Activated CD4-positive, alpha-beta T cell treated with anti-CD3 and anti-CD28 coated beads, Interleukin-2, amount 10 ng/mL, durations not matched to agents 7 days and 5 days (primary cell): ENCODE data around the gene EIF4E. TPM values are rescaled to one million over a fixed set of nuclear protein-coding genes. Genes with fewer than 3 reads are reported as not detected.
"Not testable (repeated sequence)": the region's sequence is repeated elsewhere in the genome, so short reads cannot be mapped to it uniquely, and the experiment has no call there.

Experiments
- CTCF ChIA-PET: fragments of 350-600 bp; sonication (Branson Sonifier 250); formaldehyde crosslinking; loops from one replicate; lab custom pipeline; 2021; ENCODE audit warnings: antibody characterized with exemption; lab: Charles Lee
- POLR2A ChIA-PET: fragments of 350-600 bp; sonication (Branson Sonifier 250); formaldehyde crosslinking; loops from one replicate; lab custom pipeline; 2021; ENCODE audit warnings: antibody characterized with exemption; lab: Charles Lee
- DNase-seq: peaks from one replicate; pipeline ENCODE4 v3.0.0-alpha.2; 2020
- H3K27ac Mint-ChIP-seq: one replicate; pipeline ENCODE4 v1.8.0; 2021; ENCODE audit warnings: mild to moderate bottlenecking, moderate library complexity, mixed read lengths
- H3K27me3 Mint-ChIP-seq: one replicate; pipeline ENCODE4 v1.8.0; 2021; ENCODE audit warnings: mixed read lengths
- H3K36me3 Mint-ChIP-seq: one replicate; pipeline ENCODE4 v1.8.0; 2021; ENCODE audit warnings: low read depth, mixed read lengths
- H3K4me1 Mint-ChIP-seq: one replicate; pipeline ENCODE4 v1.8.0; 2021; ENCODE audit warnings: mixed read lengths
- H3K4me3 Mint-ChIP-seq: one replicate; pipeline ENCODE4 v1.8.0; 2021; ENCODE audit warnings: mild to moderate bottlenecking, moderate library complexity, mixed read lengths
- H3K9me3 Mint-ChIP-seq: one replicate; pipeline ENCODE4 v1.8.0; 2021; ENCODE audit warnings: mixed read lengths
- total RNA-seq, 2 experiments: library from RNA; stranded (reverse); gene quantifications; one replicate each; pipeline ENCODE4 v1.2.3, GENCODE V29; 2021

EIF4E gene
- total RNA-seq, 2 experiments from 2014 or later: 83.7 to 101 TPM

- H3K27ac Mint-ChIP-seq: no peak overlapping the region
- H3K4me3 Mint-ChIP-seq: no peak overlapping the region
- H3K27me3 Mint-ChIP-seq: peaks cover 7% of the 10 kb centered on the region
- no peaks in the 10 kb centered on the region for H3K9me3 Mint-ChIP-seq
- no peaks in the 10 kb centered on the region for H3K36me3 Mint-ChIP-seq
- DNase-seq: no peak
- ChIA-PET POLR2A (no interaction called here), CTCF (no interaction called here)
- no peaks in the 10 kb centered on the region for H3K4me1 Mint-ChIP-seq
Observed at GRCh38 chr4:98951710-98952109, 22.8 kb upstream of the EIF4E start.

DNA sequence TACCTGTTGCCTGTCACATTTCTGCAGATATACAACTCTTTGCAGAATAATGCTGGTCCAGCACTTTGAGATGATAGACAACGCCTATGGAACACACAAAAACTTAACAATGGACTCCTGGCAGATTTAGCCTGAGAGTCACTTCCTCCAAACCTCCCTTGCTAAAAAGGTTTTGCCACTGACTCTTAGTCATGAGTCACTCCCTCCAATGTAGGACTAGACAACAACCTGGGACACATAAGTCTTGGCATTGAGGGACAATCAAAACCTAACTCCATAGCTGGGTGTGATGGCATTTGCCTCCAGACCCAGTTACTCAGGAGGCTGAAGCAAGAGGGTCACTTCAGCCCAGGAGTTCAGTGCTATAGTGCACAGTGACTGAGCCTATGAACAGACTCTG lies 22.0 kb upstream of the EIF4E start:
- H3K27ac Mint-ChIP-seq: no peak overlapping the region
- H3K27me3 Mint-ChIP-seq: peaks cover 6% of the 10 kb centered on the region
- H3K4me1 Mint-ChIP-seq: no peaks in the 10 kb centered on the region
- no peaks in the 10 kb centered on the region for H3K9me3 Mint-ChIP-seq
- CTCF ChIA-PET: no interaction called here
- POLR2A ChIA-PET: no interaction called here
- H3K4me3 Mint-ChIP-seq: no peak overlapping the region
- H3K36me3 Mint-ChIP-seq: no peaks in the 10 kb centered on the region
- DNase-seq: no peak

- no peak overlapping the region for H3K4me3 Mint-ChIP-seq
- CTCF ChIA-PET: interaction anchor here (1.6 kb wide), 1 partner anchor 16 kb away, joined by 3 read pairs; no protein-coding TSS in a partner anchor
- H3K27me3 Mint-ChIP-seq: peaks cover 5% of the 10 kb centered on the region
- H3K27ac Mint-ChIP-seq: no peak overlapping the region
- H3K4me1 Mint-ChIP-seq: no peaks in the 10 kb centered on the region
- no peak for DNase-seq
- no peaks in the 10 kb centered on the region for H3K36me3 Mint-ChIP-seq
- no peaks in the 10 kb centered on the region for H3K9me3 Mint-ChIP-seq
- POLR2A ChIA-PET: no interaction called here
Observed at GRCh38 chr4:98946359-98946758, 17.4 kb upstream of the EIF4E start.

GRCh38 chr4:98945297-98945850 lies 16.4 kb upstream of the EIF4E start:
- Mint-ChIP-seq H3K9me3 (no peaks in the 10 kb centered on the region), H3K27me3 (peaks cover 5% of the 10 kb centered on the region), H3K4me1 (no peaks in the 10 kb centered on the region), H3K36me3 (no peaks in the 10 kb centered on the region), H3K27ac (no peak overlapping the region), H3K4me3 (no peak overlapping the region)
- ChIA-PET POLR2A (no interaction called here), CTCF (no interaction called here)
- no peak for DNase-seq

- DNase-seq: peak; percentile 6
- H3K4me1 Mint-ChIP-seq: peaks cover 14% of the 10 kb centered on the region
- H3K9me3 Mint-ChIP-seq: no peaks in the 10 kb centered on the region
- H3K27me3 Mint-ChIP-seq: no peaks in the 10 kb centered on the region
- no peak overlapping the region for H3K4me3 Mint-ChIP-seq
- no peaks in the 10 kb centered on the region for H3K36me3 Mint-ChIP-seq
- no peak overlapping the region for H3K27ac Mint-ChIP-seq
- POLR2A ChIA-PET: no interaction called here
- CTCF ChIA-PET: interaction anchor here (0.6 to 1.8 kb wide), 5 partner anchors 9 to 1550 kb away, joined by 3 to 5 read pairs (median 3); partner anchors contain the start of gene METAP1
Observed at GRCh38 chr4:98939892-98940298, 11.0 kb upstream of the EIF4E start.

DNA sequence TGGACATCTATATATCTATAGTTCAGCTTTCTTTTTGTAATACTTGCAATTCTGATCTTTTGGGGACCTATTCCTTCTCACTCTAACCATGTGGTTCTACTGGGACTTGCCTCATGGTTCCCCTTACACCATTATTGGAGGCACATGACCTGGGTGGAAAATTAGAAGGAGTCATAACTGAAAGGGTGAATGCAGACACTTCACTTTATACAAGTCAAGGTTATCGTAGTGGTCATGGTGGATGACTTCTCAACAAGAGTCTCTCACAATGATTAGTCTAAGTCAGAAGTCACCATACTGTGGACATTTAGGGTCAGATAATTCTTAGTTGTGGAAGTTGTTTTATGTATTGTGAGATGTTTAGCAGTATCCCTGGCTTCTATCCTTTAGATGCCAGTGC lies 10.5 kb upstream of the EIF4E start:
- Mint-ChIP-seq H3K36me3 (no peaks in the 10 kb centered on the region), H3K4me3 (no peak overlapping the region), H3K27me3 (no peaks in the 10 kb centered on the region), H3K27ac (no peak overlapping the region), H3K9me3 (no peaks in the 10 kb centered on the region), H3K4me1 (peaks cover 14% of the 10 kb centered on the region)
- no peak for DNase-seq
- POLR2A ChIA-PET: no interaction called here
- CTCF ChIA-PET: no interaction called here

GRCh38 chr4:98937986-98938720 lies 9.2 kb upstream of the EIF4E start:
- no peak overlapping the region for H3K4me3 Mint-ChIP-seq
- POLR2A ChIA-PET: no interaction called here

GRCh38 chr4:98935633-98936032 lies 6.7 kb upstream of the EIF4E start:
- Mint-ChIP-seq H3K4me1 (peaks cover 26% of the 10 kb centered on the region), H3K4me3 (no peak overlapping the region), H3K9me3 (no peaks in the 10 kb centered on the region), H3K27me3 (no peaks in the 10 kb centered on the region), H3K27ac (no peak overlapping the region), H3K36me3 (peaks cover 1% of the 10 kb centered on the region)
- ChIA-PET POLR2A (no interaction called here), CTCF (no interaction called here)
- no peak for DNase-seq

More at GRCh38 chr4:98937986-98938720, 9.2 kb upstream of the EIF4E start:
- CTCF ChIA-PET: interaction anchor here (1.2 to 1.5 kb wide), 2 partner anchors 9 to 11 kb away, joined by 3 to 4 read pairs; partner anchors contain the start of gene EIF4E
- Mint-ChIP-seq H3K27ac (no peak overlapping the region), H3K36me3 (no peaks in the 10 kb centered on the region), H3K9me3 (no peaks in the 10 kb centered on the region), H3K27me3 (no peaks in the 10 kb centered on the region), H3K4me1 (peaks cover 14% of the 10 kb centered on the region)
- DNase-seq: no peak

DNA sequence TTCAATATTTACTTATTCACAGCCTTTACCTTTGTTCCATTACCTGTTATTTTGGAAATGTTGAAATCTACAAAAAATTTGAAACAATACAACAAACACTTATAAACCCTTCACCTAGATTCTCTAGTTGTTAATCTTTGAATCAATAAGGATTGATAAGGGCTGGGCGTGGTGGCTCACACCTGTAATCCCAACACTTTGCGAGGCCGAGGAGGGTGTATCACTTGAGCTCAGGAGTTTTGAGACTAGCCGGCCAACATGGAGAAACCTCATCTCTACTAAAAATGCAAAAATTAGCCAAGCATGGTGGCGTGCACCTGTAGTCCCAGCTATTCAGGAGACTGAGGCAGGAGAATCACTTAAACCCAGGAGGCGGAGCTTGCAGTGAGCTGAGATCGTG lies 5.9 kb upstream of the EIF4E start:
- H3K27me3 Mint-ChIP-seq, H3K4me3 Mint-ChIP-seq, DNase-seq, CTCF ChIA-PET, H3K27ac Mint-ChIP-seq, H3K36me3 Mint-ChIP-seq, POLR2A ChIA-PET, H3K9me3 Mint-ChIP-seq: not testable (repeated sequence)
- H3K4me1 Mint-ChIP-seq: peaks cover 34% of the 10 kb centered on the region

DNA sequence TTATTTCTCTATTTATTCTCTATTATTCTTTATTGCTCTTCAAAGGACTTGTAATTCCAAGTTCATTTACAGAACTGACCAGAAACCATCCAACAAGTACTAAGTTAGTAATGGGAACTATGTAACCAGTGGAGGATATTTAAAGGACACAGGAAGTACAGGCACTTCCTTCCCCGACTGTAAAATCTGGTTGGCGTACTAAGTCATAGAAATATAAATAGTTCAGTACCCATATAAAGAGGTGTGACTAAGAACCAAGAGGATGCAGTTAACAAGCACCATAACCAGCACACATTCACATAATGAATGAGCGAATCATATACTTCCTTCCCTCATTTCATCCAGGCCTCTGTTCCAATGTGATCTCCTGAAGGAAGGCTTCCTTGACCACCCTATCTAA lies 3.6 kb upstream of the EIF4E start:
- POLR2A ChIA-PET: interaction anchor here (0.7 kb wide), 1 partner anchor 199 kb away, joined by 3 read pairs; no protein-coding TSS in a partner anchor
- H3K4me3 Mint-ChIP-seq: no peak overlapping the region
- CTCF ChIA-PET: interaction anchor here (1.2 kb wide), 1 partner anchor 11 kb away, joined by 3 read pairs; no protein-coding TSS in a partner anchor
- no peaks in the 10 kb centered on the region for H3K27me3 Mint-ChIP-seq
- H3K36me3 Mint-ChIP-seq: peaks cover 8% of the 10 kb centered on the region
- no peak for DNase-seq
- no peaks in the 10 kb centered on the region for H3K9me3 Mint-ChIP-seq
- peaks cover 37% of the 10 kb centered on the region for H3K4me1 Mint-ChIP-seq
- no peak overlapping the region for H3K27ac Mint-ChIP-seq

- Mint-ChIP-seq H3K36me3 (peaks cover 20% of the 10 kb centered on the region), H3K27ac (peak overlapping the region; percentile 96), H3K9me3 (no peaks in the 10 kb centered on the region), H3K4me3 (peak overlapping the region; percentile 87), H3K27me3 (no peaks in the 10 kb centered on the region), H3K4me1 (peaks cover 36% of the 10 kb centered on the region)
- DNase-seq: no peak
- ChIA-PET CTCF (interaction anchor here (0.6 to 3.3 kb wide), 5 partner anchors 10 to 745 kb away, joined by 3 to 16 read pairs (median 3); partner anchors contain the start of gene METAP1), POLR2A (no interaction called here)
Observed at GRCh38 chr4:98930311-98930865, 1.5 kb upstream of the EIF4E start.

DNA sequence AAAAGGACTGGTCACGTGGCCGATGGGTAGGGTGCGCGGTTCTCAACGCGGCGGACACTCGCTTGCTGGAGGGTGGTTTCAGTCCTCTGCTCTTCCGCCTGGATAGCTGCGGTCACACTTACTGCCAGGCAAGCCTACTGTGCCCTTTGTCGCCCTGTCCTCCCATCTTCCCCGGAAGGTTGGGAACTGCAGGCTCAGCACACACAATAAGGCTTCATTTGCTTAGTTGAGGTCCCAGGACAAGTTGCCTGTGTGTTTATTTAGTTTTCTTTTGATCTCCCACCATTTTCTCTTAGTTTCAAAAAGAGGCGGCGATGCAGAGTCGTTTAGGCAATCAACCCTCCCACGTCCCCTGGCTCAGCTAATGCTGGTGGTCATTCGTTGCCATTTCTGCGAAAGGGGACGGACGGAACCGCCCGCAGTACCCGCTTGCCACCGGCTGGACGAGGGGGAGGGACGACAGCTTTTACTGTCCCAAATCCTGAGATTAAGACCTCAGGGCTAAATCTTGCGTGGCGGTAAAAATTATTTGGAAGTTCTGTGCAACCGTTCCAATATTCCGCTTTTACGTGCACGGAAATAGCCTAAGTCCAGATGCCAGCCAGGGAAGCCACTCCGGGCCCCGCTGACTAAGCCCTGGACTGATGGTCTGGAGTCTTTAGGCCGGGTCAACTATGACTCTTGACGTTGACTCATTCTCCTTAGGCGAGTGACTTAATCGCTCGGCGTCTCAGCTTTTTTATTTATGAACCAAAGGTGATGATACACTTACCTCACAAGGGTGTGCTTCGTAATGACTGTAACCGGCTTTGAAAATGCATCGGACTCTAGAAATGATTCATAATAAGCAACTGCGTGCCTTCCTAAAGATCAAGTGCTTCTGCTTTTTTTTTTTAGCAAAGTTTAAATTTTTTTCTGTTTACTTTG lies 671 bp upstream of the EIF4E start:
- POLR2A ChIA-PET: interaction anchor here (0.6 to 1.0 kb wide), 2 partner anchors 28 to 66 kb away, joined by 3 read pairs; partner anchors contain the start of gene METAP1
- H3K9me3 Mint-ChIP-seq: no peaks in the 10 kb centered on the region
- peaks cover 39% of the 10 kb centered on the region for H3K4me1 Mint-ChIP-seq
- DNase-seq: peak; percentile 56
- CTCF ChIA-PET: interaction anchor here (0.6 to 3.3 kb wide), 10 partner anchors 8 to 617 kb away, joined by 3 to 16 read pairs (median 3); partner anchors contain the start of gene METAP1
- H3K4me3 Mint-ChIP-seq: peak overlapping the region; percentile 87
- H3K36me3 Mint-ChIP-seq: peaks cover 22% of the 10 kb centered on the region
- peak overlapping the region; percentile 96 for H3K27ac Mint-ChIP-seq
- H3K27me3 Mint-ChIP-seq: no peaks in the 10 kb centered on the region
